Adipocyte (in vitro differentiated cells): Measurements from ENCODE around the gene MFSD12.

Experiments used
- DNase-seq: peaks from one replicate; pipeline ENCODE4 v3.0.0-alpha.2; 2015; ENCODE audit warnings: low read depth
- H3K27me3 ChIP-seq: replicated peaks from 2 replicates; pipeline ENCODE4 v1.7.0; 2013; ENCODE audit warnings: mild to moderate bottlenecking, low read length, moderate library complexity; ENCODE audit not compliant: control insufficient read depth, insufficient read depth
- H3K36me3 ChIP-seq: 2 replicates; pipeline ENCODE4 v1.7.0; 2013; ENCODE audit warnings: low read length, mild to moderate bottlenecking, moderate library complexity; ENCODE audit not compliant: control insufficient read depth, insufficient read depth, severe bottlenecking
- H3K4me1 ChIP-seq: 2 replicates; pipeline ENCODE4 v1.7.0; 2013; ENCODE audit warnings: mild to moderate bottlenecking, low read length, moderate library complexity; ENCODE audit not compliant: control insufficient read depth, insufficient read depth
- H3K4me3 ChIP-seq: 2 replicates; pipeline ENCODE4 v1.7.0; 2013; ENCODE audit warnings: mild to moderate bottlenecking, low read length, moderate library complexity
- H3K9ac ChIP-seq: 2 replicates; pipeline ENCODE4 v1.7.0; 2013; ENCODE audit warnings: mild to moderate bottlenecking, low read length, moderate library complexity
- H3K9me3 ChIP-seq: 2 replicates; pipeline ENCODE4 v1.7.0; 2013; ENCODE audit warnings: mild to moderate bottlenecking, low read length, moderate library complexity; ENCODE audit not compliant: control insufficient read depth

Gene MFSD12

DNA sequence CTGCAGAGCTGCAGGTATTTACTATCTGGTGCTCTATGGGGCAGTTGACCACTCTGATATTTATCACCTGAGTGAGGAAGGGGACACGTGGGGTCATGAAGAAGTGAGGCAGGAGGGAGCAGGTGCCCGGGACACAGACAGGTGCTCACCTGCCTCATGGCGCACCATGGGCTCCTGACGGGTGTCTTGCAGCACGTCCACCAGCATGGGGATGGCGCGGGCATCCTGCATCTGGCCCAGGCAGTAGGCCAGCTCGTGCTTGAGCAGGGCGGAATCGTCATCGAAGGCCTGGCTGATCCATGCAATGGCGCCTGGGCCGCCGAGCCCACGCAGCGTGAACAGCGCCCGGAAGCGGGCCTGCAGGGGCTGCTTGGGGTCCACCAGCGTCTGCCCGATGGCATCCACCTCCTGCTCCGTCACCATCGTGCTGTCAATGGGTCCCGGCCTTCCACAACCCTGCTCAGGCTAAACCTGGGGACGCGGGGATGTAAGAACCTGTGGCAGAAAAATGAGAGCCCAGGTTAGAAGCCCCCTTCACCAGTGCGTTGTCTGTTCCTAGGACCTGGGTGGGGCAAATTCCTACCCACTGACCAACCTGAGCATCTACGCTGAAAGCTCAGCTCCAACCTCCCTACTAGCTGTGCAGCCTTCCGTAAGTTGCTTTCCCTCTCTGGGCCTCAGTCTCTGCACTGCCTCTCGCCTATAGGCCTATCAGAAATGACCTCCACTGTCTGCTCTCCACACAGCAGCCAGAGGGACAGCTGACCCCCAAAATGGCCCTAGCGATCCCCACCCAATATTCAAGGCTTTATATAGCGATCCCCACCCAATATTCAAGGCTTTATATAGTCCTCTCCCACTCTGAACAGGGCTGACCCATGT, 60.8 kb downstream of the MFSD12 start:
- Histone ChIP-seq H3K36me3 (peaks cover 18% of the 10 kb centered on the region), H3K4me3 (no peak overlapping the region)
- DNase-seq: no peak

DNA sequence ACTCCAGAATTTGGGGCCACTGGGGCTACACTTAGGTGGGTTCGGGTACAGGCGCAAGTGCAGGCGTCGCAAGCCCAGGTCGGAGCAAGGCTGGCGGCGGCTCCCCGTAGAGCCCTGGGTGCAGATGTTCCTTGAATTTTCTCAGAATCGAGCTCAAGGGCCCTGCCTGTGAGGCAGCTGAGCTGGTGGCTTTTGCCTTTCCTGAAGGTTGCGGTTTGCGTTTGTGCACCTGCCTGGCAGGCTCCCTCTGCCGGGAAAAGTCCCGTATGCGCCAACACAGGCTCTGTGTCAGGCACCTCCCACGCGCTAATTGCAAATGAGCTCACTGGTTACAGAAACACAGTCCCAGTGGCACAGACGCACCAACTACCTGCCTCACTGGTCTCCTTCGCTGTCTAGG, 62.8 kb downstream of the MFSD12 start:
- Histone ChIP-seq H3K27me3 (no peaks in the 10 kb centered on the region), H3K4me3 (no peak overlapping the region), H3K4me1 (peaks cover 5% of the 10 kb centered on the region), H3K36me3 (peaks cover 18% of the 10 kb centered on the region), H3K9ac (no peak overlapping the region), H3K9me3 (no peaks in the 10 kb centered on the region)
- no peak for DNase-seq

More for the DNA sequence above, 60.8 kb downstream of the MFSD12 start:
- no peak overlapping the region for H3K9ac ChIP-seq
- H3K4me1 ChIP-seq: peaks cover 10% of the 10 kb centered on the region
- H3K9me3 ChIP-seq: no peaks in the 10 kb centered on the region
- no peaks in the 10 kb centered on the region for H3K27me3 ChIP-seq
